GM18520 (cell line): ENCODE results near the gene ABCA13.

Experiments used
- ATAC-seq: cut with Tn5 transposase; IDR thresholded peaks from one replicate; pipeline ENCODE4 v1.9.1; 2021; ENCODE audit not compliant: unreplicated experiment

ABCA13 gene

GRCh38 chr7:48296966-48297365, 125.7 kb downstream of the ABCA13 start:
- ATAC-seq = no peak

GRCh38 chr7:48298779-48299178, 127.5 kb downstream of the ABCA13 start:
- ATAC-seq = peak; percentile 76

GRCh38 chr7:48299580-48300169, 128.4 kb downstream of the ABCA13 start:
- ATAC-seq = peak; percentile 64

GRCh38 chr7:48300301-48300700, 129.0 kb downstream of the ABCA13 start:
- ATAC-seq = no peak

GRCh38 chr7:48301201-48301600, 129.9 kb downstream of the ABCA13 start:
- ATAC-seq = no peak

GRCh38 chr7:48304641-48305040, 133.4 kb downstream of the ABCA13 start:
- ATAC-seq = no peak

GRCh38 chr7:48305661-48306060, 134.4 kb downstream of the ABCA13 start:
- no peak for ATAC-seq

- ATAC-seq = no peak
Observed at GRCh38 chr7:48307041-48307714, 135.9 kb downstream of the ABCA13 start.

GRCh38 chr7:48309720-48310119, 138.5 kb downstream of the ABCA13 start:
- ATAC-seq = no peak

GRCh38 chr7:48311464-48312100, 140.3 kb downstream of the ABCA13 start:
- no peak for ATAC-seq

- no peak for ATAC-seq
Observed at GRCh38 chr7:48312151-48312550, 140.9 kb downstream of the ABCA13 start.

GRCh38 chr7:48316768-48317167, 145.5 kb downstream of the ABCA13 start:
- no peak for ATAC-seq

- ATAC-seq = no peak
Observed at GRCh38 chr7:48317360-48317759, 146.1 kb downstream of the ABCA13 start.

- ATAC-seq = no peak
Observed at GRCh38 chr7:48321319-48322010, 150.2 kb downstream of the ABCA13 start.

- no peak for ATAC-seq
Observed at GRCh38 chr7:48337012-48337621, 165.9 kb downstream of the ABCA13 start.

GRCh38 chr7:48337781-48338180, 166.5 kb downstream of the ABCA13 start:
- ATAC-seq = no peak

- no peak for ATAC-seq
Observed at GRCh38 chr7:48347230-48347825, 176.1 kb downstream of the ABCA13 start.

- no peak for ATAC-seq
Observed at GRCh38 chr7:48350515-48350914, 179.3 kb downstream of the ABCA13 start.

- no peak for ATAC-seq
Observed at GRCh38 chr7:48351900-48352299, 180.6 kb downstream of the ABCA13 start.

- ATAC-seq = no peak
Observed at GRCh38 chr7:48355346-48355745, 184.1 kb downstream of the ABCA13 start.

- ATAC-seq = no peak
Observed at GRCh38 chr7:48360574-48360973, 189.3 kb downstream of the ABCA13 start.
